Left lung (tissue), 10 donors: ENCODE measurements around the gene LENEP. TPM values are rescaled to one million over a fixed set of nuclear protein-coding genes. Genes with fewer than 3 reads are reported as not detected.

Experiments
- ATAC-seq: fragments of 200-7000 bp; cut with Tn5 transposase; one replicate; pipeline ENCODE4 v1.9.1; 2020; ENCODE audit warnings: moderate library complexity
- DNase-seq, 4 donors: peaks; one replicate each; pipeline ENCODE4 v3.0.0-alpha.2; 2013 to 2020
- H3K27ac ChIP-seq, 2 donors: fragments of 200-600 bp; sonication (generic) in 1 of 2; one replicate each; pipeline versions ENCODE4 v1.5.0 to v1.8.0; 2020 to 2021
- H3K27me3 ChIP-seq, 2 donors: fragments of 200-600 bp; sonication (generic) in 1 of 2; one replicate each; pipeline versions ENCODE4 v1.5.0 to v1.8.0; 2020 to 2021
- H3K36me3 ChIP-seq, 2 donors: fragments of 200-600 bp; sonication (generic) in 1 of 2; one replicate each; pipeline versions ENCODE4 v1.5.0 to v1.8.0; 2020 to 2021
- H3K4me1 ChIP-seq, 2 donors: fragments of 200-600 bp; one replicate each; pipeline ENCODE4 v1.8.0; 2021
- H3K4me3 ChIP-seq, 2 donors: fragments of 200-600 bp; sonication (generic) in 1 of 2; one replicate each; pipeline versions ENCODE4 v1.5.0 to v1.8.0; 2020 to 2021; ENCODE audit warnings: mild to moderate bottlenecking in 1 of 2
- H3K9me3 ChIP-seq, 2 donors: fragments of 200-600 bp; sonication (generic) in 1 of 2; one replicate each; pipeline versions ENCODE4 v1.5.0 to v1.8.0; 2020 to 2021
- intact Hi-C, 2 donors: fragments of 100-400 bp; cut with DNase I; formaldehyde crosslinking; loops; one replicate each; pipeline versions ENCODE4 v1.11.2 to v1.14.2; 2022
- polyA plus RNA-seq, 6 donors: library from polyadenylated mRNA; unstranded; fragments of 120-200 nt; gene quantifications; one replicate each; pipeline ENCODE4 v1.2.1, GENCODE V29; 2013; ENCODE audit not compliant: insufficient read length in 6 of 6
- total RNA-seq, 2 donors: library from RNA; stranded (reverse); fragmentation: NEBNext Ultra II Directional; extraction: Animal tissue kit (Norgen Biotek cat#: 25700); gene quantifications; one replicate each; pipeline ENCODE4 v1.2.1, GENCODE V29; 2021
- TF ChIP-seq, protein P1 (sequence below), 2 donors: fragments of 200-600 bp; sonication (generic) in 1 of 2; IDR thresholded peaks; one replicate each; pipeline versions ENCODE4 v1.5.0 to v1.8.0; 2021; ENCODE audit warnings: antibody characterized with exemption in 2 of 2
- donor health status: DM: no; HTN: yes; CAD: no.
- donor health status: DM: no; HTN: no; CAD: no.

The LENEP gene
- total and polyA plus RNA-seq, 8 donors = 0.52 to 1.8 (median 0.81) TPM; not detected in 1

DNA sequence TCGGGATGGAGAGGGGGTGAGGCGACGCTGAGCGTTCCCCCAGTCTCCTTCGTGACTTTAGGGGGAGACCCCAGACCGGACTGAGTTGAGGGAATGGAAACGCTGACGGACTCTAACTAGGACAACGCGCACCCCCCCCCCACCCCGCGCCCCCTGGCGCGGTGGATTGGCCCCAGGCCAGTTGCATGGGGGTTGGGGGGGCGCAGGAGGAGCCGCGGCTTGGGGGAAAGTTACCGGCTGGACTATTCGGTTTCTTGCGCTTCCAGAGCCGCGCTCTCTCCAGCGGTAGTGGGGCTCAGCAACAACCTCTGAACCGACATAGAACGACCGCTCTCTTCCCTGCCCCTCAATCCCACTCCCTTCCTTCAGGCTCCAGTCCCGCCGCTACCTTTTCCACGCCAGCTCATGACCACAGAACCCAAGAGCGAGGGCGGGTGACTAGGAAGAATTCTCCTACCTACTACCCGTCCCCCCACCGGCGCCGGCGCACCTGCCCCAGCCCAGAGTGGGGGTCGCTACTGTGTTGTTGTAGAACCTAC is 9.9 kb downstream of the LENEP start:
- peak in 2 of 4 donors; percentile 49 to 86 for DNase-seq
- H3K27me3 ChIP-seq = no peaks in the 10 kb centered on the region
- intact Hi-C loops = no loop called here
- peak overlapping the region; percentile 91 to 95 for H3K27ac ChIP-seq
- TF ChIP-seq, protein P1, sequence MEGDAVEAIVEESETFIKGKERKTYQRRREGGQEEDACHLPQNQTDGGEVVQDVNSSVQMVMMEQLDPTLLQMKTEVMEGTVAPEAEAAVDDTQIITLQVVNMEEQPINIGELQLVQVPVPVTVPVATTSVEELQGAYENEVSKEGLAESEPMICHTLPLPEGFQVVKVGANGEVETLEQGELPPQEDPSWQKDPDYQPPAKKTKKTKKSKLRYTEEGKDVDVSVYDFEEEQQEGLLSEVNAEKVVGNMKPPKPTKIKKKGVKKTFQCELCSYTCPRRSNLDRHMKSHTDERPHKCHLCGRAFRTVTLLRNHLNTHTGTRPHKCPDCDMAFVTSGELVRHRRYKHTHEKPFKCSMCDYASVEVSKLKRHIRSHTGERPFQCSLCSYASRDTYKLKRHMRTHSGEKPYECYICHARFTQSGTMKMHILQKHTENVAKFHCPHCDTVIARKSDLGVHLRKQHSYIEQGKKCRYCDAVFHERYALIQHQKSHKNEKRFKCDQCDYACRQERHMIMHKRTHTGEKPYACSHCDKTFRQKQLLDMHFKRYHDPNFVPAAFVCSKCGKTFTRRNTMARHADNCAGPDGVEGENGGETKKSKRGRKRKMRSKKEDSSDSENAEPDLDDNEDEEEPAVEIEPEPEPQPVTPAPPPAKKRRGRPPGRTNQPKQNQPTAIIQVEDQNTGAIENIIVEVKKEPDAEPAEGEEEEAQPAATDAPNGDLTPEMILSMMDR (IDR thresholded peaks at IDR 0.05) = no peak
- no peaks in the 10 kb centered on the region for H3K36me3 ChIP-seq
- H3K9me3 ChIP-seq = no peaks in the 10 kb centered on the region
- ATAC-seq = no peak
- peaks cover 46 to 65% of the 10 kb centered on the region in 2 donors for H3K4me1 ChIP-seq
- peak overlapping the region; percentile 91 to 96 for H3K4me3 ChIP-seq

DNA sequence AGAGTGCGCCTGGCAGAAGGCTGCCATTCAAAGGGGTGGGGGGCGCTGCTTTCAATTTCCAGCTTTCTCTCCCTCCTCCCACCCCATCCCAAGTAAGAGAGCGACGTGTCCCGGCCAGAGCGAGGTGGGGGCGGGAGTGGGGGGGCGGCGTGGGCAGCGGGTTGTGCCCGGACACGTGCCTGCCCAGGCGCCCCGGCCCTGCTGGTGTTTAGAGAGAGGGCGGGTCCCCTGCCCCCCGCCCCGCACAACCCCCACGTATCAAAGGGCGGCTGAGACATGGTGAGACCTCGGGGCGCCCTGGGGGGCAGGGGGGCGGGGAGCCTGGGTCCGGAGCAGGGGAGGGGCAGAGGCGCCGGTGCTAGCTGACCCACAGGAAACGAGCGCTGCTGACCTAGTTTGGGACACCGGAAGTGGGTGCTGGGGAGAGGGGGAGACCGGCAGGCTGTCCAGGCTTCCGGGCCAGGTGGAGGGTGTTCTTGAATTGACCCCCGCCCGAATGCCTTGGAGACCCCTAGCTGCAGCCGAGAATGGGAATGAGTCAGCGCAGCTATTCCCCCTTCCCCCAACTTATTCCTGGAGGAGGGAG is 10.5 kb downstream of the LENEP start:
- Histone ChIP-seq H3K36me3 (no peaks in the 10 kb centered on the region), H3K4me1 (peaks cover 46 to 66% of the 10 kb centered on the region in 2 donors), H3K27me3 (no peaks in the 10 kb centered on the region), H3K27ac (peak overlapping the region; percentile 91 to 95), H3K9me3 (no peaks in the 10 kb centered on the region), H3K4me3 (peak overlapping the region; percentile 91 to 96)
- DNase-seq = peak in 3 of 4 donors; percentile 67 to 92 (median 75)
- intact Hi-C loops = no loop called here
- no peak for ATAC-seq
- TF ChIP-seq, protein P1 (IDR thresholded peaks at IDR 0.05) = no peak

GRCh38 chr1:155004352-155005075 is 11.1 kb downstream of the LENEP start:
- TF ChIP-seq, protein P1 (IDR thresholded peaks at IDR 0.05) = no peak
- no peak for DNase-seq
- intact Hi-C loops = no loop called here
- H3K9me3 ChIP-seq = no peaks in the 10 kb centered on the region
- H3K27me3 ChIP-seq = no peaks in the 10 kb centered on the region
- peak overlapping the region; percentile 91 to 96 for H3K4me3 ChIP-seq
- peaks cover 41 to 66% of the 10 kb centered on the region in 2 donors for H3K4me1 ChIP-seq
- H3K27ac ChIP-seq = peak overlapping the region; percentile 91 to 95
- ATAC-seq = no peak
- no peaks in the 10 kb centered on the region for H3K36me3 ChIP-seq

DNA sequence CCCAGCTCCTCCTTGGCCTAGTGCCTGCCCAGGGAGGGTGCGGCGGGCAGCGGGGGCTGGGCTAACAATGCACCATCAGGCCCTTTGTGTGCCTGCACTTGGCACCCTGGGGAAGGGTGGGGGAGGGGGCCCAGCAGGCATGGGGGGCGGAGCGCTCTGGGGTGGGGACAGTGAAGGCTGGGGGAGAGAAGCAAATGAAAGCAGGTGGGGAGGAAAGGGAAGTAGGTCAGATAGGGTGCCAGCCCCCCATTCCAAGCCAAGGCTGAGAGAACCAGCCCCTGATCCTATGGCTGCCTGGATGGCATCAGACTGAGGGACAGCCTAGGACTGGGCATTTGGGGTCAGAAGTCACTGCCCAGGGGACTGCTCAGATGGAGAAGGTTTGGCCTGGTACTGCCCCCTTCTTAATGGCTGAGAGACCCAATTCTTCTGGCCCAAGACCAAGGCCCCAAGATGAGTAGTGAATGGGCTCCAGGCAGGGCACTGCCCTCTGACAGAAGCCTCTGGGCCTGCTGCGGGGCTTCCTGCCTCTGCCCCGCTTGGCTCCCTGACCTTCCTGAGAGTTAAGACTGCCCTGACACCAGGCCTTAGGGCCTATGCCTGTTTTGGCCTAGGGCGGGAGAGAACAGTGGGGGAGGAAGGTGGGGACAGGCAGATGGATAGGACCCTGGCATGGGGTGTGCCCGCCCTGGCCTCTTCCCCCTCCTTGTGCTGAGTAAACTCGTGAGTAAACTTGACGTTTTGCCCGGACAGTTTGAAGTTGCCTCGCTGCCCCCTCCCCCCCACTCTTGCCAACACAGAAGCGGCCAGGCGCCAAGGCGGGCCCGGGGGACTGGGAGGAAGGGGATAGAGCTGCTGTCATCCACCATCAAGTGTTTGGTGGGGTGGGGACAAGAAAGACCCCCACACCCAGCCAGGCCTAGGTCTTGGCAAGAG is 12.0 kb downstream of the LENEP start:
- intact Hi-C loops = no loop called here
- peak overlapping the region in 1 of 2 donors; percentile 96 for H3K4me3 ChIP-seq

More for the DNA sequence above, 12.0 kb downstream of the LENEP start:
- Histone ChIP-seq H3K27ac (peak overlapping the region; percentile 91 to 95), H3K9me3 (no peaks in the 10 kb centered on the region), H3K27me3 (no peaks in the 10 kb centered on the region), H3K4me1 (peaks cover 33 to 66% of the 10 kb centered on the region in 2 donors), H3K36me3 (no peaks in the 10 kb centered on the region)
- TF ChIP-seq, protein P1 (IDR thresholded peaks at IDR 0.05) = no peak
- ATAC-seq (peak; percentile 13), DNase-seq (peak in 3 of 4 donors; percentile 59 to 92 (median 84))
